ENCODE measurements around the gene LDLRAD4. TPM values are rescaled to one million over a fixed set of nuclear protein-coding genes. Genes with fewer than 3 reads are reported as not detected.

LDLRAD4 gene
- polyA plus RNA-seq, 3 donors = 10.3 to 11.5 (median 10.9) TPM

- DNase-seq (ENCODE audit: extremely low read depth in 1 of 11, low read depth in 9 of 11, low spot score in 4 of 11) = no peak
Observed at GRCh38 chr18:13518382-13518781, 299.8 kb downstream of the LDLRAD4 start.

- DNase-seq (ENCODE audit: extremely low read depth in 1 of 11, low read depth in 9 of 11, low spot score in 4 of 11) = no peak
Observed at GRCh38 chr18:13520306-13520705, 301.7 kb downstream of the LDLRAD4 start.

- DNase-seq (ENCODE audit: extremely low read depth in 1 of 11, low read depth in 9 of 11, low spot score in 4 of 11) = no peak
Observed at GRCh38 chr18:13520741-13521140, 302.2 kb downstream of the LDLRAD4 start.

- no peak for DNase-seq (ENCODE audit: extremely low read depth in 1 of 11, low read depth in 9 of 11, low spot score in 4 of 11)
Observed at GRCh38 chr18:13521418-13521817, 302.9 kb downstream of the LDLRAD4 start.

- no peak for DNase-seq (ENCODE audit: extremely low read depth in 1 of 11, low read depth in 9 of 11, low spot score in 4 of 11)
Observed at GRCh38 chr18:13522256-13522655, 303.7 kb downstream of the LDLRAD4 start.

GRCh38 chr18:13522861-13523660 lies 304.5 kb downstream of the LDLRAD4 start:
- no peak for DNase-seq (ENCODE audit: extremely low read depth in 1 of 11, low read depth in 9 of 11, low spot score in 4 of 11)

GRCh38 chr18:13524054-13524453 lies 305.5 kb downstream of the LDLRAD4 start:
- no peak for DNase-seq (ENCODE audit: extremely low read depth in 1 of 11, low read depth in 9 of 11, low spot score in 4 of 11)

- no peak for DNase-seq (ENCODE audit: extremely low read depth in 1 of 11, low read depth in 9 of 11, low spot score in 4 of 11)
Observed at GRCh38 chr18:13524811-13525210, 306.3 kb downstream of the LDLRAD4 start.

- no peak for DNase-seq (ENCODE audit: extremely low read depth in 1 of 11, low read depth in 9 of 11, low spot score in 4 of 11)
Observed at GRCh38 chr18:13525381-13526029, 306.9 kb downstream of the LDLRAD4 start.

GRCh38 chr18:13526519-13526918 lies 308.0 kb downstream of the LDLRAD4 start:
- no peak for DNase-seq (ENCODE audit: extremely low read depth in 1 of 11, low read depth in 9 of 11, low spot score in 4 of 11)

- DNase-seq (ENCODE audit: extremely low read depth in 1 of 11, low read depth in 9 of 11, low spot score in 4 of 11) = no peak
Observed at GRCh38 chr18:13527256-13527655, 308.7 kb downstream of the LDLRAD4 start.

- no peak for DNase-seq (ENCODE audit: extremely low read depth in 1 of 11, low read depth in 9 of 11, low spot score in 4 of 11)
Observed at GRCh38 chr18:13527730-13528129, 309.2 kb downstream of the LDLRAD4 start.

GRCh38 chr18:13528739-13529392 lies 310.3 kb downstream of the LDLRAD4 start:
- DNase-seq (ENCODE audit: extremely low read depth in 1 of 11, low read depth in 9 of 11, low spot score in 4 of 11) = no peak

- DNase-seq (ENCODE audit: extremely low read depth in 1 of 11, low read depth in 9 of 11, low spot score in 4 of 11) = no peak
Observed at GRCh38 chr18:13530033-13530878, 311.7 kb downstream of the LDLRAD4 start.

- DNase-seq (ENCODE audit: extremely low read depth in 1 of 11, low read depth in 9 of 11, low spot score in 4 of 11) = peak in 2 of 11 donors; percentile 33 to 37
Observed at GRCh38 chr18:13530879-13531387, 312.4 kb downstream of the LDLRAD4 start.

GRCh38 chr18:13531681-13532325 lies 313.2 kb downstream of the LDLRAD4 start:
- DNase-seq (ENCODE audit: extremely low read depth in 1 of 11, low read depth in 9 of 11, low spot score in 4 of 11) = no peak

GRCh38 chr18:13532406-13533075 lies 314.0 kb downstream of the LDLRAD4 start:
- no peak for DNase-seq (ENCODE audit: extremely low read depth in 1 of 11, low read depth in 9 of 11, low spot score in 4 of 11)

- no peak for DNase-seq (ENCODE audit: extremely low read depth in 1 of 11, low read depth in 9 of 11, low spot score in 4 of 11)
Observed at GRCh38 chr18:13534631-13535030, 316.1 kb downstream of the LDLRAD4 start.
